IMR-90 (cell line): Measurements from ENCODE around the gene NUP37. TPM values are rescaled to one million over a fixed set of nuclear protein-coding genes. Genes with fewer than 3 reads are reported as not detected.
"Not testable (repeated sequence)": the region's sequence is repeated elsewhere in the genome, so short reads cannot be mapped to it uniquely, and the experiment has no call there.

ENCODE experiments used
- ATAC-seq: fragments of 200-7000 bp; cut with Tn5 transposase; 2 replicates; pipeline ENCODE4 v1.9.1; 2020; ENCODE audit warnings: low read depth, mild to moderate bottlenecking, moderate library complexity
- BruUV-seq: library from RNA; stranded (reverse); fragments of 400-500 nt; replicated peaks from 2 replicates; lab custom pipeline; 2021; lab: Mats Ljungman, UMichigan
- CTCF ChIA-PET: fragments of 300-600 bp; formaldehyde crosslinking; extraction: SDS; loops from one replicate; lab custom pipeline; 2021; ENCODE audit warnings: antibody characterized with exemption; lab: Yijun Ruan, JAX
- POLR2A ChIA-PET: fragments of 300-600 bp; sonication (Branson Sonifier 250); formaldehyde crosslinking; loops from one replicate; lab custom pipeline; 2022; ENCODE audit warnings: antibody characterized with exemption; ENCODE audit not compliant: unreplicated experiment; lab: Charles Lee
- DNase-seq: peaks from one replicate; pipeline ENCODE4 v3.0.0; 2013
- H2AFZ ChIP-seq: replicated peaks from 2 replicates; pipeline ENCODE3; 2013; ENCODE audit warnings: low read length, mild to moderate bottlenecking; ENCODE audit not compliant: poor library complexity
- H2AK5ac ChIP-seq: 2 replicates; pipeline ENCODE4 v1.6.1; 2013; ENCODE audit warnings: low read depth, low read length, inconsistent platforms
- H2AK9ac ChIP-seq: replicated peaks from 2 replicates; pipeline ENCODE3; 2013; ENCODE audit warnings: mild to moderate bottlenecking, low read depth, low read length, moderate library complexity; ENCODE audit not compliant: poor library complexity
- H2BK120ac ChIP-seq: 2 replicates; pipeline ENCODE4 v1.6.1; 2013; ENCODE audit warnings: low read depth, low read length, inconsistent platforms
- H2BK15ac ChIP-seq: 3 replicates; pipeline ENCODE4 v1.6.1; 2013; ENCODE audit warnings: low read depth, low read length, inconsistent platforms
- H2BK20ac ChIP-seq: 2 replicates; pipeline ENCODE4 v1.6.1; 2013; ENCODE audit warnings: low read depth, mild to moderate bottlenecking, inconsistent platforms, low read length, moderate library complexity
- H2BK5ac ChIP-seq: 2 replicates; pipeline ENCODE4 v1.6.1; 2013; ENCODE audit warnings: mild to moderate bottlenecking, low read depth, low read length, inconsistent platforms; ENCODE audit not compliant: poor library complexity, severe bottlenecking
- H3K14ac ChIP-seq: replicated peaks from 2 replicates; pipeline ENCODE4 v1.6.1; 2013; ENCODE audit warnings: low read depth, low read length, inconsistent platforms
- H3K18ac ChIP-seq: 2 replicates; pipeline ENCODE4 v1.6.1; 2013; ENCODE audit warnings: low read depth, low read length, control low read depth
- H3K23ac ChIP-seq: 2 replicates; pipeline ENCODE4 v1.6.1; 2013; ENCODE audit warnings: low read depth, low read length, inconsistent platforms
- H3K27ac ChIP-seq: 2 replicates; pipeline ENCODE4 v1.5.1; 2013; ENCODE audit warnings: mild to moderate bottlenecking, control low read depth, low read length; ENCODE audit not compliant: insufficient read depth
- H3K27me3 ChIP-seq: 2 replicates; pipeline ENCODE4 v1.6.1; 2013; ENCODE audit warnings: low read length; ENCODE audit not compliant: control insufficient read depth, insufficient read depth
- H3K36me3 ChIP-seq: 2 replicates; pipeline ENCODE4 v1.6.1; 2013; ENCODE audit warnings: low read length, mixed read lengths; ENCODE audit not compliant: control insufficient read depth, insufficient read depth
- H3K4ac ChIP-seq: 2 replicates; pipeline ENCODE4 v1.6.1; 2013; ENCODE audit warnings: low read depth, low read length, inconsistent platforms
- H3K4me1 ChIP-seq: 2 replicates; pipeline ENCODE4 v1.6.1; 2013; ENCODE audit warnings: low read length, mixed read lengths; ENCODE audit not compliant: control insufficient read depth, insufficient read depth
- H3K4me2 ChIP-seq: 2 replicates; pipeline ENCODE4 v1.6.1; 2013; ENCODE audit warnings: low read depth, mild to moderate bottlenecking, control low read depth, low read length, moderate library complexity
- H3K4me3 ChIP-seq: 2 replicates; pipeline ENCODE4 v1.5.1; 2013; ENCODE audit warnings: low read depth, mild to moderate bottlenecking, control low read depth, low read length, moderate library complexity; ENCODE audit not compliant: insufficient read depth
- H3K56ac ChIP-seq: 2 replicates; pipeline ENCODE4 v1.6.1; 2013; ENCODE audit warnings: low read length, inconsistent platforms; ENCODE audit not compliant: insufficient read depth; ENCODE audit errors: extremely low read depth
- H3K79me1 ChIP-seq, 2 experiments: 2 replicates each; pipeline ENCODE4 v1.6.1; 2013; ENCODE audit warnings: low read length in 2 of 2, inconsistent platforms in 1 of 2, low read depth in 1 of 2
- H3K9ac ChIP-seq: 2 replicates; pipeline ENCODE4 v1.6.1; 2013; ENCODE audit warnings: low read depth, low read length, control low read depth
- H3K9me1 ChIP-seq: 2 replicates; pipeline ENCODE4 v1.6.1; 2013; ENCODE audit warnings: low read length, inconsistent platforms; ENCODE audit not compliant: insufficient read depth
- H3K9me3 ChIP-seq: 2 replicates; pipeline ENCODE4 v1.6.1; 2013; ENCODE audit warnings: low read length; ENCODE audit not compliant: control insufficient read depth, insufficient read depth
- H4K20me1 ChIP-seq: 2 replicates; pipeline ENCODE4 v1.6.1; 2013; ENCODE audit warnings: low read length, inconsistent platforms; ENCODE audit not compliant: insufficient read depth
- H4K5ac ChIP-seq: 2 replicates; pipeline ENCODE4 v1.6.1; 2013; ENCODE audit warnings: mild to moderate bottlenecking, low read depth, low read length, control low read depth
- H4K8ac ChIP-seq, 2 experiments: 2 replicates each; pipeline ENCODE4 v1.6.1; 2013; ENCODE audit warnings: low read depth in 2 of 2, low read length in 2 of 2, control low read depth in 1 of 2, inconsistent platforms in 1 of 2
- H4K91ac ChIP-seq: 2 replicates; pipeline ENCODE4 v1.6.1; 2013; ENCODE audit warnings: low read depth, low read length, inconsistent platforms; ENCODE audit not compliant: insufficient read depth
- WGBS, 2 experiments: methylation state at CpG; one replicate each; pipeline versions ENCODE4 v1.1.5 to v1.1.7; 2013; ENCODE audit warnings: missing lambda C conversion rate in 2 of 2; ENCODE audit not compliant: insufficient read length in 1 of 2; ENCODE audit errors: extremely low coverage in 2 of 2; 5-methylcytosine and 5-hydroxymethylcytosine counted together
- dilution Hi-C: fragments of 300-500 bp; cut with HindIII; formaldehyde crosslinking; loops from one replicate; pipeline ENCODE4 v1.14.3; 2018; ENCODE audit warnings: low sequenced_read_pairs; ENCODE audit not compliant: unreplicated experiment
- in situ Hi-C: fragments of 300-500 bp; cut with MboI; formaldehyde crosslinking; loops from 3 replicates; pipeline ENCODE4 v1.14.3; 2019; ENCODE audit warnings: low sequenced_read_pairs, inconsistent platforms, mixed read lengths
- intact Hi-C: fragments of 100-400 bp; cut with micrococcal nuclease; formaldehyde crosslinking; loops from 2 replicates; pipeline ENCODE4 v1.10.0; 2022
- polyA plus RNA-seq, 3 experiments: library from polyadenylated mRNA; depleted of rRNA; stranded (reverse); fragments of >200 nt; gene quantifications; 2 replicates each; pipeline ENCODE4 v1.2.3, GENCODE V29; 2012; ENCODE audit warnings: low replicate concordance in 1 of 3
- total RNA-seq: library from RNA; depleted of rRNA; stranded (reverse); fragments of >200 nt; gene quantifications from 2 replicates; pipeline ENCODE4 v1.2.3, GENCODE V29; 2012

NUP37 gene
- total and polyA plus RNA-seq, 2 of the 4 experiments (the other 2 are of a cell fraction) = 41.1 to 55.0 TPM

GRCh38 chr12:102089228-102089835, 30.6 kb downstream of the NUP37 start:
- H3K9ac ChIP-seq, dilution Hi-C loops, H3K27ac ChIP-seq, H3K9me3 ChIP-seq, intact Hi-C loops, H2BK20ac ChIP-seq, H4K20me1 ChIP-seq, H3K4ac ChIP-seq, H3K4me3 ChIP-seq, H3K23ac ChIP-seq, H3K18ac ChIP-seq, H2AK9ac ChIP-seq, H2AFZ ChIP-seq, in situ Hi-C loops, DNase-seq, H3K14ac ChIP-seq, H3K36me3 ChIP-seq, H3K79me1 ChIP-seq, H3K56ac ChIP-seq, H3K27me3 ChIP-seq, H3K4me2 ChIP-seq, CTCF ChIA-PET, H4K8ac ChIP-seq, BruUV-seq, H2AK5ac ChIP-seq, H4K5ac ChIP-seq, H2BK5ac ChIP-seq, H4K91ac ChIP-seq, H3K4me1 ChIP-seq, ATAC-seq, POLR2A ChIA-PET, H2BK15ac ChIP-seq, H2BK120ac ChIP-seq, H3K9me1 ChIP-seq: not testable (repeated sequence)
- 100% methylated on average over 4 of the region's 38 CpGs; no CpG with 5 or more reads in 1 of the 2 experiments for WGBS, 2 experiments
